ENCODE data around the gene RHOBTB1. TPM values are rescaled to one million over a fixed set of nuclear protein-coding genes. Genes with fewer than 3 reads are reported as not detected.

Gene RHOBTB1
- total RNA-seq, 2 experiments from 2014 or later: 0.07 TPM; not detected in 1

Other genes starting within 250 kb of the RHOBTB1 start
- gene CDK1, start 165.7 kb downstream of the RHOBTB1 start, total RNA-seq: 100 to 1,000 TPM; 111 to 123 TPM

Data from activated CD8-positive, alpha-beta memory T cell treated with anti-CD3 and anti-CD28 coated beads, Interleukin-2, amount 10 ng/mL, durations not matched to agents 7 days and 5 days (primary cell).